K562 (cell line): ENCODE measurements around the gene IQCE.

Experiments
- ATF1 ChIP-seq, 2 experiments: fragments of 450-650 bp in 1 of 2; IDR thresholded peaks; 2 replicates each; pipeline ENCODE4 v1.6.1; 2016; ENCODE audit warnings: missing compliant biosample characterization in 1 of 2, missing genetic modification characterization in 1 of 2
- ATF4 ChIP-seq: fragments of 450-650 bp; formaldehyde crosslinking; IDR thresholded peaks from 2 replicates; pipeline ENCODE4 v1.4.0; 2022; ENCODE audit warnings: mild to moderate bottlenecking, moderate library complexity
- CHD2 ChIP-seq: IDR thresholded peaks from 2 replicates; pipeline ENCODE4 v1.6.1; 2011; ENCODE audit warnings: low read depth, low read length
- CTCF ChIP-seq, 3 experiments: IDR thresholded peaks in 2 of 3; conservative IDR thresholded peaks in 1 of 3; 2 replicates each; pipeline ENCODE4 v1.5.1; 2011 to 2012; ENCODE audit warnings: low read length in 3 of 3, mild to moderate bottlenecking in 3 of 3, control low read depth in 2 of 3, improper control_type of control experiment in 1 of 3, inconsistent platforms in 1 of 3, low read depth in 1 of 3, mixed read lengths in 1 of 3, moderate library complexity in 1 of 3; ENCODE audit not compliant: insufficient read depth in 2 of 3
- FOXP4 ChIP-seq: sonication (generic); formaldehyde crosslinking; IDR thresholded peaks from 2 replicates; pipeline ENCODE4 v1.8.0; 2022; ENCODE audit warnings: mild to moderate bottlenecking, missing genetic modification reagents, borderline replicate concordance
- LEF1 ChIP-seq: fragments of 450-650 bp; IDR thresholded peaks from 2 replicates; pipeline ENCODE4 v1.6.1; 2016; ENCODE audit warnings: mild to moderate bottlenecking
- MYC ChIP-seq, 2 experiments: fragments of 250-450 bp in 1 of 2; sonication (Bioruptor Pico) in 1 of 2; IDR thresholded peaks; 2 replicates each; pipeline versions ENCODE4 v1.5.1 to v1.6.1; 2012 to 2021; ENCODE audit warnings: low read depth in 2 of 2, borderline replicate concordance in 1 of 2, improper control_type of control experiment in 1 of 2, low read length in 1 of 2, mild to moderate bottlenecking in 1 of 2, moderate library complexity in 1 of 2
- RAD21 ChIP-seq, 2 experiments: fragments of 250-450 bp in 1 of 2; fragments of 450-650 bp in 1 of 2; sonication (Bioruptor Pico) in 1 of 2; formaldehyde crosslinking in 1 of 2; IDR thresholded peaks in 1 of 2; conservative IDR thresholded peaks in 1 of 2; 2 replicates each; pipeline versions ENCODE4 v1.4.0 to v1.8.0; 2020 to 2022; ENCODE audit warnings: mild to moderate bottlenecking in 2 of 2, moderate library complexity in 1 of 2
- REST ChIP-seq, 2 experiments: fragments of 450-650 bp; formaldehyde crosslinking in 1 of 2; IDR thresholded peaks; 2 replicates each; pipeline versions ENCODE4 v1.4.0 to v1.6.1; 2014 to 2020; ENCODE audit warnings: mild to moderate bottlenecking in 2 of 2, borderline replicate concordance in 1 of 2, low read depth in 1 of 2
- SIX5 ChIP-seq, 2 experiments: IDR thresholded peaks; 2 replicates each; pipeline ENCODE4 v1.6.1; 2011; ENCODE audit warnings: low read length in 2 of 2, borderline replicate concordance in 1 of 2, low read depth in 1 of 2, mild to moderate bottlenecking in 1 of 2, moderate library complexity in 1 of 2; ENCODE audit not compliant: insufficient read depth in 1 of 2
- YBX1 ChIP-seq: fragments of 450-650 bp; IDR thresholded peaks from 2 replicates; pipeline ENCODE4 v1.7.1; 2016; ENCODE audit warnings: mild to moderate bottlenecking
- ZNF408 ChIP-seq: fragments of 250-450 bp; sonication (Bioruptor Pico); IDR thresholded peaks from 2 replicates; pipeline ENCODE4 v1.4.0; 2020; ENCODE audit warnings: low read depth, mild to moderate bottlenecking, moderate library complexity
- ZNF561 ChIP-seq: fragments of 450-650 bp; formaldehyde crosslinking; conservative IDR thresholded peaks from 2 replicates; pipeline ENCODE4 v1.4.0; 2020; ENCODE audit warnings: mild to moderate bottlenecking, moderate library complexity
- ZNF609 ChIP-seq: sonication (generic); formaldehyde crosslinking; IDR thresholded peaks from 2 replicates; pipeline ENCODE4 v1.8.1; 2023; ENCODE audit warnings: missing genetic modification reagents, mild to moderate bottlenecking, borderline replicate concordance

- TF ChIP-seq ZNF408 (CRISPR knock-in tag) (no peak), RAD21 (CRISPR knock-in tag; conservative IDR thresholded peaks at IDR 0.05 in 1 of 2, IDR thresholded peaks at IDR 0.05 in 1 of 2) (no peak), CTCF (IDR thresholded peaks at IDR 0.05 in 2 of 3, conservative IDR thresholded peaks at IDR 0.05 in 1 of 3; ENCODE audit: insufficient read depth in 2 of 3, low read depth in 1 of 3, low read length in 3 of 3) (no peak), YBX1 (no peak), MYC (IDR thresholded peaks at IDR 0.05; ENCODE audit: low read depth, low read length) (peak; percentile 85), MYC (CRISPR knock-in tag; IDR thresholded peaks at IDR 0.05; ENCODE audit: borderline replicate concordance, low read depth) (no peak), ATF1 (CRISPR knock-in tag; IDR thresholded peaks at IDR 0.05) (no peak), ATF1 (tag; IDR thresholded peaks at IDR 0.05) (no peak), LEF1 (no peak), ZNF609 (CRISPR knock-in tag) (no peak), ATF4 (CRISPR knock-in tag) (no peak), ZNF561 (CRISPR knock-in tag) (no peak), FOXP4 (CRISPR knock-in tag) (no peak), REST (IDR thresholded peaks at IDR 0.05; ENCODE audit: borderline replicate concordance) (no peak), REST (CRISPR knock-in tag; IDR thresholded peaks at IDR 0.05; ENCODE audit: low read depth) (no peak), SIX5 (IDR thresholded peaks at IDR 0.05; ENCODE audit: borderline replicate concordance in 1 of 2, insufficient read depth in 1 of 2, low read depth in 1 of 2, low read length in 2 of 2) (no peak), CHD2 (no peak)
Measured at GRCh38 chr7:2646680-2647571, 88.1 kb downstream of the IQCE start.
